ENCODE data around the gene RIPOR3. TPM values are rescaled to one million over a fixed set of nuclear protein-coding genes. Genes with fewer than 3 reads are reported as not detected.

RIPOR3 gene
- total RNA-seq, 1 experiment from 2014 or later: 0.46 TPM

- Histone ChIP-seq H4K20me1 (ENCODE audit: control insufficient read depth, insufficient read depth, insufficient read length) (no peaks in the 10 kb centered on the region), H3K27me3 (ENCODE audit: insufficient read depth, low read length) (no peaks in the 10 kb centered on the region), H3K9ac (ENCODE audit: extremely low read depth, insufficient read length, low read length) (no peak overlapping the region), H3K4me2 (ENCODE audit: insufficient read depth, insufficient read length, low read length) (no peak overlapping the region), H2AK5ac (ENCODE audit: insufficient read length, low read length) (no peak overlapping the region), H3K4ac (ENCODE audit: low read depth, low read length) (no peak overlapping the region), H3K23ac (ENCODE audit: insufficient read length, low read depth, low read length) (no peak overlapping the region), H3T11ph (ENCODE audit: low read length) (no peak overlapping the region), H2BK12ac (ENCODE audit: insufficient read length, low read depth, low read length) (no peak overlapping the region), H3K4me1 (ENCODE audit: insufficient read depth, low read length) (peaks cover 2% of the 10 kb centered on the region; the same call in 1 of the 2 replicates), H4K8ac (replicated peaks; ENCODE audit: insufficient read length, low read depth, low read length) (no peak overlapping the region), H4K5ac (ENCODE audit: insufficient read length, low read depth, low read length) (no peak overlapping the region), H2BK15ac (ENCODE audit: low read depth, low read length) (no peak overlapping the region), H3K23me2 (ENCODE audit: insufficient read length, low read depth, low read length, poor library complexity, severe bottlenecking) (no peaks in the 10 kb centered on the region), H2AFZ (ENCODE audit: low read length) (no peak overlapping the region), H3K14ac (ENCODE audit: insufficient read depth, low read length) (no peak overlapping the region), H2BK120ac (ENCODE audit: low read depth, low read length, poor library complexity, severe bottlenecking) (no peak overlapping the region), H3K27ac (ENCODE audit: insufficient read length, low read depth, low read length) (no peak overlapping the region), H2BK20ac (ENCODE audit: low read depth, low read length, poor library complexity, severe bottlenecking) (no peak overlapping the region), H2BK5ac (ENCODE audit: insufficient read length, low read length) (no peak overlapping the region), H4K91ac (ENCODE audit: insufficient read length, low read depth, low read length) (no peak overlapping the region), H3K18ac (ENCODE audit: insufficient read length, low read depth, low read length) (no peak overlapping the region), H3K56ac (ENCODE audit: insufficient read length, low read depth, low read length) (no peak overlapping the region), H3K79me2 (ENCODE audit: insufficient read depth, low read length) (no peaks in the 10 kb centered on the region), H3K79me1 (ENCODE audit: insufficient read depth, low read depth, low read length, poor library complexity, severe bottlenecking) (no peaks in the 10 kb centered on the region), H3K9me3 (ENCODE audit: control insufficient read depth, low read depth, low read length) (no peaks in the 10 kb centered on the region)
- Mint-ChIP-seq H3K27me3 (ENCODE audit: low read depth) (no peaks in the 10 kb centered on the region), H3K4me3 (no peak overlapping the region), H3K36me3 (ENCODE audit: insufficient read depth in 1 of 3, low read depth in 3 of 3) (no peaks in the 10 kb centered on the region), H3K4me1 (peaks cover 7 to 10% of the 10 kb centered on the region in 2 experiments), H3K9me3 (no peaks in the 10 kb centered on the region), H3K27ac (no peak overlapping the region; a peak in 2 of 7 replicates)
- DNase-seq: no peak
- no peak for TF ChIP-seq CTCF (conservative IDR thresholded peaks at IDR 0.05)
- WGBS (ENCODE audit: extremely low coverage, insufficient read length, low lambda C conversion rate): no CpG with 5 or more reads among the region's 8 CpGs
Observed at GRCh38 chr20:50672400-50673145, 18.8 kb downstream of the RIPOR3 start.
